ENCODE results near the gene BLTP2.
A peak's percentile ranks its signal among the peaks of the same experiment; 100 is the strongest.
"Not testable (repeated sequence)": the region's sequence is repeated elsewhere in the genome, so short reads cannot be mapped to it uniquely, and the experiment has no call there.

BLTP2 gene

DNA sequence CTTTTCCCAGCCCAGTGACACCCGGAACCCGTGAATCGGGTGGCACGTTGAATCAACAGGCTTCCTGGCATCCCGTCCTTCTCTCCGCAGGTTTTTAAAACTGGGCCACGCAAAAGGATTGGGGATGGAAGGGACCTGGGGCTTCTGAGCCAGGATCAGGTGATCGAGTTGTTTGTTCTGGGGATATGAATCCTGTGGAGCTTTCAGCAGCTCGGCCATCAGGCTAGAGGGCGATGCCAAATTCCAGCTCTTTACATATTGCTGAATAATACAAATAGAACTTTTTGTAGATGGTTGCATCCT, 17.5 kb upstream of the BLTP2 start:
- peak overlapping the region; percentile 84 for H3K4me3 ChIP-seq (ENCODE audit: low read depth, low read length)
- no peak for DNase-seq (ENCODE audit: low read depth)
- TF ChIP-seq, protein P1, sequence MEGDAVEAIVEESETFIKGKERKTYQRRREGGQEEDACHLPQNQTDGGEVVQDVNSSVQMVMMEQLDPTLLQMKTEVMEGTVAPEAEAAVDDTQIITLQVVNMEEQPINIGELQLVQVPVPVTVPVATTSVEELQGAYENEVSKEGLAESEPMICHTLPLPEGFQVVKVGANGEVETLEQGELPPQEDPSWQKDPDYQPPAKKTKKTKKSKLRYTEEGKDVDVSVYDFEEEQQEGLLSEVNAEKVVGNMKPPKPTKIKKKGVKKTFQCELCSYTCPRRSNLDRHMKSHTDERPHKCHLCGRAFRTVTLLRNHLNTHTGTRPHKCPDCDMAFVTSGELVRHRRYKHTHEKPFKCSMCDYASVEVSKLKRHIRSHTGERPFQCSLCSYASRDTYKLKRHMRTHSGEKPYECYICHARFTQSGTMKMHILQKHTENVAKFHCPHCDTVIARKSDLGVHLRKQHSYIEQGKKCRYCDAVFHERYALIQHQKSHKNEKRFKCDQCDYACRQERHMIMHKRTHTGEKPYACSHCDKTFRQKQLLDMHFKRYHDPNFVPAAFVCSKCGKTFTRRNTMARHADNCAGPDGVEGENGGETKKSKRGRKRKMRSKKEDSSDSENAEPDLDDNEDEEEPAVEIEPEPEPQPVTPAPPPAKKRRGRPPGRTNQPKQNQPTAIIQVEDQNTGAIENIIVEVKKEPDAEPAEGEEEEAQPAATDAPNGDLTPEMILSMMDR (IDR thresholded peaks at IDR 0.05; ENCODE audit: insufficient read depth, low read depth, low read length, missing control alignments): no peak

DNA sequence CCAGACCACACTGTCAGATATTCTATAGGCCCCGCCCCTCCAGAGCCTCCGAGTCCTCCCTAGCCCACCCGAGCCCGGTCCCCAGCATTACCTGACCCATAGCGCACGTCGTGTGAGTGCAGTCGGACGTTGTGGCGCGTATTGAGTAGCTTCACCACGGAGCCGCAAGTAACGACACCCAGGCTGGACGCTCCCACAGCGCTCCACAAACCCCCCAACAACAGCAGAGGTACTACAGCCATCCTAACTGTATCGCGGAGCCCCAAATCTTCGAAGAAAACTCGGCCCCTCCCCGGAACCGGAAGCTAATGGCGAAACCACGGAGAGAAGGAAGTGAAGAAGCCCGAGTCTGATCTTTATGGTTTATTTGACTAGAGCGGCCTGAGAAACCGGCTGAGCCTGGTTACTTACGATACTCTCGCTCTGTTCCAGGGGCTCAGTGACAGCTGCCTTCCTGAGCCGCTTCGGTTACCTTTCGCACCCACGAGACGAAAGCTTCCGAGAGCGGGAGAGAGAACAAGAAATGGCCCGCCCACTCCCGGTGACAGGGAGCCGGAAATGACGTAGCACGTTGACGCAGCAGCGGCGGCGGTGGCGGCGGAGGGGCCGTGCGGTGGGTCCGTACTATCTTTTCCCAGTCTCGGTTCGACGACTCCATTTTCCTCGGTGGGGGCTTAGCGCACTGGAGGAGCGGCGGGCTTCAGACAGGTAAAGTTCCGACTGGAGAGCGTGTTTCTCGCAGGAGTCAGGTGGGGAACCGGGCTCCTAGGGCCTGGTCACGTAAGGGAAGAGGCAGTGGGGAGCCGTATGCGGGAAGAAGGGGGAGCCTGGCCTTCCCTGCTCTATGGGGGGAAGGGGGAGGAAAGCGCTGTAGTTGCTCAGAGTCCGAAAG, 16.9 kb upstream of the BLTP2 start, which contains the start of the genes SDF2 and SUPT6H:
Gene SDF2 (minus strand): TSS at position 272 of the 892 bp plus-strand sequence. CDS start 30 bp downstream, at position 242.
Gene SUPT6H (plus strand): TSS at position 571 of the 892 bp plus-strand sequence. CDS start 11,197 bp downstream, outside the sequence.
- TF ChIP-seq, protein P1 (IDR thresholded peaks at IDR 0.05; ENCODE audit: insufficient read depth, low read depth, low read length, missing control alignments): peak; percentile 14
- DNase-seq (ENCODE audit: low read depth): peak; percentile 89

DNA sequence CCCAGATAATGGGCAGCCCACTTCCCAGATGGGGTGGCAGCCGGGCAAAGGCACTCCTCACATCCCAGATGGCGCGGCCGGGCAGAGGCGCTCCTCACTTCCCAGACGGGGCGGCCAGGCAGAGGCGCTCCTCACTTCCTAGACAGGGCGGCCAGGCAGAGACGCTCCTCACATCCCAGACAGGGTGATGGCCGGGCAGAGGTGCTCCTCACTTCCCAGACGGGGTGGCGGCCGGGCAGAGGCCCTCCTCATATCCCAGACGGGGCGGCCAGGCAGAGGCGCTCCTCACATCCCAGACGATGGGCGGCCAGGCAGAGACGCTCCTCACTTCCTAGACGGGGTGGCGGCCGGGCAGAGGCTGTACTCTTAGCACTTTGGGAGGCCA, 14.5 kb upstream of the BLTP2 start:
- not testable (repeated sequence) for DNase-seq (ENCODE audit: low read depth); H3K4me3 ChIP-seq (ENCODE audit: low read depth, low read length)

More for the DNA sequence above, 16.9 kb upstream of the BLTP2 start, which contains the start of the genes SDF2 and SUPT6H:
- H3K4me3 ChIP-seq (ENCODE audit: low read depth, low read length): peak within 1 kb of the TSS; percentile 84

DNA sequence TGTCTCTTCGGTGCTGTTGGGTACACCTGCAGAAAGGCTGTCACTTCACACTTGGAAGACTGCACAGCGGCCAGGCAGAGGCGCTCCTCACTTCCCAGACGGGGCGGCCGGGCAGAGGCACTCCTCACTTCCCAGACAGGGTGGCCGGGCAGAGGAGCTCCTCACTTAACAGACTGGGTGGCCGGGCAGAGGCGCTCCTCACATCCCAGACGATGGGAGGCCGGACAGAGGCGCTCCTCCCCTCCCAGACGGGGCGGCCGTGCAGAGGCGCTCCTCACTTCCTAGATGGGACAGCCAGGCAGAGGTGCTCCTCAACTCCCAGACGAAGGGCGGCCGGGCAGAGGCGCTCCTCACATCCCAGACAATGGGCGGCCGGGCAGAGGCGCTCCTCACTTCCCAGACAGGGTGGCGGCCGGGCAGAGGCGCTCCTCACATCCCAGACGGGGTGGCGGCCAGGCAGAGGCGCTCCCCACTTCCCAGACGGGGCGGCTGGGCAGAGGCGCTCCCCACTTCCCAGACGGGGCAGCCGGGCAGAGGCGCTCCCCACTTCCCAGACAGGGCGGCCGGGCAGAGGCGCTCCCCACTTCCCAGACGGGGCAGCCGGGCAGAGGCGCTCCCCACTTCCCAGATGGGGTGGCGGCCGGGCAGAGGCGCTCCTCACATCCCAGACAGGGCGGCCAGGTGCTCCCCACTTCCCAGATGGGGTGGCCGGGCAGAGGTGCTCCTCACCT, 14.0 kb upstream of the BLTP2 start:
- DNase-seq (ENCODE audit: low read depth); H3K4me3 ChIP-seq (ENCODE audit: low read depth, low read length): not testable (repeated sequence)

DNA sequence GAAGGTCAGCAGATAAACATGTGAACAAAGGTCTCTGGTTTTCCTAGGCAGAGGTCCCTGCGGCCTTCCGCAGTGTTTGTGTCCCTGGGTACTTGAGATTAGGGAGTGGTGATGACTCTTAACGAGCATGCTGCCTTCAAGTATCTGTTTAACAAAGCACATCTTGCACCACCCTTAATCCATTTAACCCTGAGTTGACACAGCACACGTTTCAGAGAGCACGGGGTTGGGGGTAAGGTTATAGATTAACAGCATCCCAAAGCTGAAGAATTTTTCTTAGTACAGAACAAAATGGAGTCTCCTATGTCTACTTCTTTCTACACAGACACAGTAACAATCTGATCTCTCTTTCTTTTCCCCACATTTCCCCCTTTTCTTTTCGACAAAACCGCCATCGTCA, 13.4 kb upstream of the BLTP2 start:
- DNase-seq (ENCODE audit: low read depth); H3K4me3 ChIP-seq (ENCODE audit: low read depth, low read length): not testable (repeated sequence)

DNA sequence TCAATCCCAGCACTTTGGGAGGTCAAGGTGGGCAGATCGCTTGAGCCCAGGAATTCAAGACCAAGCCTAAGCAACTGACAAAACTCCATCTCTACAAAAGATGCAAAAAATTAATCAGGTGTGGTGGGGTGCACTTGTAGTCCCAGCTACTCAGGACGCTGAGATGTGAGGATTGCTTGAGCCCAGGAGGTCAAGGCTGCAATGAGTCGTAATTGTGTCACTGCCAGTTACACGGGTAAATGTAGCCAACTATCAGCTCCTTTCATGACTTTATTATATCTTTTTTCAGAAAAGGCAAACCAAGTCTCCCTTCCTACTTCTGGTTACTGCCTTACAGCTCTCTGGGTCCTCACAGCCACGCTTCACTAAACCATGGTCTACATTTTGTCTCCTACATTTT, 12.8 kb upstream of the BLTP2 start:
- TF ChIP-seq, protein P1 (IDR thresholded peaks at IDR 0.05; ENCODE audit: insufficient read depth, low read depth, low read length, missing control alignments): no peak
- no peak overlapping the region for H3K4me3 ChIP-seq (ENCODE audit: low read depth, low read length)
- DNase-seq (ENCODE audit: low read depth): no peak

DNA sequence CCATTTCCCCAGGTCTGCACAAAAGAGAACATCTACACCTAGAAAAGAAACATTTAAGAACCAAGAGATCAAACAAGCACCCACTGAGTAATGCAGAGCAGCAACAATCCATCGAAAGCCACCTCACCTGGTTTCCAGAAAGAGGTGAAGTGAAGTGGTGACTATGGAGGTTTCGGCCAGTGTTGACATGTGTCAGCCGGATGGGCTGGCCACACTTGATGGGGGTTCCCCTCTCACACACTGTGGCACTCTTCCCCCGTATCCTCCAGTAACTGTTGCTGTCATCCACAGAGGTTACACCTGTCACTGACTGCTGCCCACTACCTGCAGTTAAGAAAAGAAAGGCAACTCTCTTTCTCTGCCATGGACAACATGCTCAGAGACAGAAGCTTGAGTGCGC, 10.2 kb upstream of the BLTP2 start:
- TF ChIP-seq, protein P1 (IDR thresholded peaks at IDR 0.05; ENCODE audit: insufficient read depth, low read depth, low read length, missing control alignments): no peak
- DNase-seq (ENCODE audit: low read depth): no peak
- H3K4me3 ChIP-seq (ENCODE audit: low read depth, low read length): no peak overlapping the region

DNA sequence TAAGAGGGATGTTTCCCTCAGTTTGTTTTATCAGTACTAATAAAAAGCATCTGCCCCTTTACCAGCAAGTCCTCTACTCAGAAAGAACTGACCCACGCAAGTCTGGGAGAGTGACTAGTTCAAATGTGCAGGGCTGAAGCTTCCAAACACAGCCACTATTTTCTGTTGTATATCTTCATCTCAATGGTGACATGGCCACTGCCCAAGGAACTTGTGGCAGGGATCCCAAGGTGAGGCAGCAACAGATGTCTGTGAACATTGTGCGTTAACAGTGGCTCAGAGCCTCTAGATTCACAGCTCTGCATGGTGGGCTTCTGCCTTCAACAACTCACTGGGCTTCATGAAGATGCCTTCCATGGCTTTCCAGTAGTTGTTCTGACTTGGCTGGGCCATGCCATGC, 3.7 kb upstream of the BLTP2 start:
- DNase-seq (ENCODE audit: low read depth): no peak
- TF ChIP-seq, protein P1 (IDR thresholded peaks at IDR 0.05; ENCODE audit: insufficient read depth, low read depth, low read length, missing control alignments): no peak
- H3K4me3 ChIP-seq (ENCODE audit: low read depth, low read length): no peak overlapping the region
